GM18867 (cell line): ENCODE results near the gene AUTS2.

ENCODE experiments used
- ATAC-seq: cut with Tn5 transposase; IDR thresholded peaks from one replicate; pipeline ENCODE4 v1.9.1; 2021; ENCODE audit warnings: mild to moderate bottlenecking, moderate library complexity; ENCODE audit not compliant: unreplicated experiment

AUTS2 gene

GRCh38 chr7:69710768-69711438, 112.6 kb downstream of the AUTS2 start:
- ATAC-seq = no peak

- ATAC-seq = peak; percentile 58
Measured at GRCh38 chr7:69714886-69715576, 116.8 kb downstream of the AUTS2 start.

- no peak for ATAC-seq
Measured at GRCh38 chr7:69717221-69717620, 118.9 kb downstream of the AUTS2 start.

GRCh38 chr7:69719717-69720116, 121.4 kb downstream of the AUTS2 start:
- ATAC-seq = no peak

- no peak for ATAC-seq
Measured at GRCh38 chr7:69722843-69723242, 124.6 kb downstream of the AUTS2 start.

- ATAC-seq = no peak
Measured at GRCh38 chr7:69723663-69724062, 125.4 kb downstream of the AUTS2 start.

GRCh38 chr7:69728304-69728703, 130.0 kb downstream of the AUTS2 start:
- ATAC-seq = no peak

GRCh38 chr7:69732203-69732602, 133.9 kb downstream of the AUTS2 start:
- no peak for ATAC-seq

- ATAC-seq = no peak
Measured at GRCh38 chr7:69735582-69735981, 137.3 kb downstream of the AUTS2 start.

GRCh38 chr7:69736126-69736810, 138.0 kb downstream of the AUTS2 start:
- ATAC-seq = no peak

GRCh38 chr7:69738396-69738951, 140.2 kb downstream of the AUTS2 start:
- peak; percentile 76 for ATAC-seq

- peak; percentile 66 for ATAC-seq
Measured at GRCh38 chr7:69739190-69739589, 140.9 kb downstream of the AUTS2 start.

- peak; percentile 40 for ATAC-seq
Measured at GRCh38 chr7:69739931-69740431, 141.7 kb downstream of the AUTS2 start.

- no peak for ATAC-seq
Measured at GRCh38 chr7:69742237-69742636, 144.0 kb downstream of the AUTS2 start.

- no peak for ATAC-seq
Measured at GRCh38 chr7:69743436-69743835, 145.2 kb downstream of the AUTS2 start.

GRCh38 chr7:69744026-69744425, 145.8 kb downstream of the AUTS2 start:
- ATAC-seq = no peak

GRCh38 chr7:69746383-69746782, 148.1 kb downstream of the AUTS2 start:
- no peak for ATAC-seq

GRCh38 chr7:69747144-69747543, 148.9 kb downstream of the AUTS2 start:
- ATAC-seq = no peak

- no peak for ATAC-seq
Measured at GRCh38 chr7:69748530-69748929, 150.3 kb downstream of the AUTS2 start.

GRCh38 chr7:69749372-69749979, 151.2 kb downstream of the AUTS2 start:
- no peak for ATAC-seq

GRCh38 chr7:69749994-69750393, 151.7 kb downstream of the AUTS2 start:
- peak; percentile 72 for ATAC-seq
